Endothelial cell (in vitro differentiated cells): ENCODE results near the gene ASIC1. TPM values are rescaled to one million over a fixed set of nuclear protein-coding genes. Genes with fewer than 3 reads are reported as not detected.
A peak's percentile ranks its signal among the peaks of the same experiment; 100 is the strongest.

Source experiments
- DNase-seq: peaks from one replicate; pipeline ENCODE4 v3.0.0; 2021; ENCODE audit warnings: low spot score
- H3K27ac Mint-ChIP-seq: one replicate; pipeline ENCODE4 v1.8.0; 2021; ENCODE audit warnings: mixed read lengths, inconsistent platforms; ENCODE audit not compliant: unreplicated experiment
- H3K27me3 Mint-ChIP-seq: one replicate; pipeline ENCODE4 v1.8.0; 2021; ENCODE audit warnings: mild to moderate bottlenecking, moderate library complexity, mixed read lengths, inconsistent platforms; ENCODE audit not compliant: unreplicated experiment
- H3K36me3 Mint-ChIP-seq: one replicate; pipeline ENCODE4 v1.8.0; 2021; ENCODE audit warnings: mild to moderate bottlenecking, low read depth, mixed read lengths, inconsistent platforms; ENCODE audit not compliant: unreplicated experiment
- H3K4me1 Mint-ChIP-seq: one replicate; pipeline ENCODE4 v1.8.0; 2021; ENCODE audit warnings: mild to moderate bottlenecking, mixed read lengths, inconsistent platforms; ENCODE audit not compliant: unreplicated experiment
- H3K4me3 Mint-ChIP-seq: one replicate; pipeline ENCODE4 v1.8.0; 2021; ENCODE audit warnings: mild to moderate bottlenecking, mixed read lengths, inconsistent platforms; ENCODE audit not compliant: unreplicated experiment
- H3K9me3 Mint-ChIP-seq: one replicate; pipeline ENCODE4 v1.8.0; 2021; ENCODE audit warnings: mixed read lengths, inconsistent platforms; ENCODE audit not compliant: unreplicated experiment
- CTCF ChIP-seq: fragments of 200-600 bp; sonication (generic); IDR thresholded peaks from one replicate; pipeline ENCODE4 v1.5.0; 2021; ENCODE audit warnings: antibody characterized with exemption; ENCODE audit not compliant: unreplicated experiment
- total RNA-seq: library from RNA; stranded (reverse); fragmentation: NEBNext Ultra II Directional; extraction: Animal tissue kit (Norgen Biotek cat#: 25700); gene quantifications from one replicate; pipeline ENCODE4 v1.2.1, GENCODE V29; 2021; ENCODE audit not compliant: unreplicated experiment

Gene ASIC1
- total RNA-seq, 1 donor from 2014 or later: 1.9 TPM

- Mint-ChIP-seq H3K4me1 (peaks cover 12% of the 10 kb centered on the region), H3K4me3 (peak overlapping the region; percentile 30), H3K27ac (no peak overlapping the region), H3K36me3 (peaks cover 11% of the 10 kb centered on the region), H3K9me3 (no peaks in the 10 kb centered on the region), H3K27me3 (peaks cover 1% of the 10 kb centered on the region)
- DNase-seq: peak; percentile 46
- TF ChIP-seq CTCF: peak; percentile 70
Measured at GRCh38 chr12:50088577-50089335, 31.4 kb downstream of the ASIC1 start.

DNA sequence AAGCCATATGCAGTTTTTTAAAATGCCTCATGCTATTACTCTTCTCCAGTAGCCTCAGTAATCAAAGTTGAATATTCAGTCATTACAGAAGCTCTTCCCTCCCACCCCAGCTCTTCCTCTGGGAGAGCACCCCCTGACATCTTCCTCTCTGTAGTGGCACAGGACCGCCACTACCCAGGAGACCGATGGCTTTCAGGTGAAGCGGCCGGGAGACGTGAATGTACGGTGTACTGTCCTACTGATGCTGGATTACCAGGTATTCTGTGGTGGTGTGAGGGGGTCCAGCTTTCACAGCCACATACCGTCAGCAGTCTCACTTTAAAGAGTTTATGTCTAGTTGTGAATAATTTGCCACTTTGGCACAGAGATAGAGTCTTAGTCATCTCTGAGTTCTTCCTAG is 32.3 kb downstream of the ASIC1 start:
- H3K27ac Mint-ChIP-seq: no peak overlapping the region
- H3K9me3 Mint-ChIP-seq: no peaks in the 10 kb centered on the region
- no peak for TF ChIP-seq CTCF
- DNase-seq: no peak
- peaks cover 11% of the 10 kb centered on the region for H3K36me3 Mint-ChIP-seq
- H3K4me1 Mint-ChIP-seq: peaks cover 10% of the 10 kb centered on the region
- H3K4me3 Mint-ChIP-seq: no peak overlapping the region
- H3K27me3 Mint-ChIP-seq: peaks cover 1% of the 10 kb centered on the region

DNA sequence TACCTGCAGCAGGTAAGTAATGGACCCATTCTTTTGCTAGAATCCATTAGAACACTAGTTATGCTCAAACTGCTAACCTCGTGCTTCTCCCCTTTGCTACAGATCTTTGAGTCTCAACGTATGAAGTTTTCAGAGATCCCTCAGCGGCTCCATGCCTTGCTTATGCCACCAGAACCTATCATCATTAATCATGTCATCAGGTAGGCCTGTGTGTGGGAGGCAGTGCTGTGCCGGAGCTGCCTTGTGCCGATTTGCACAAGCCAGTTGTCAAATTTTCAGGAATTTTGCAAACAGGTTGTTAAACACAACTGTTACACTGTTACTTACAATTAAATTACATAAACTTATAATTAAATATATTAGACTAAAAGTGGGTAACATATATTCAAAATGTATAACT is 33.0 kb downstream of the ASIC1 start:
- DNase-seq: no peak
- Mint-ChIP-seq H3K4me3 (no peak overlapping the region), H3K4me1 (peaks cover 10% of the 10 kb centered on the region), H3K27me3 (peaks cover 1% of the 10 kb centered on the region), H3K36me3 (peaks cover 15% of the 10 kb centered on the region), H3K27ac (no peak overlapping the region), H3K9me3 (no peaks in the 10 kb centered on the region)
- TF ChIP-seq CTCF: no peak

DNA sequence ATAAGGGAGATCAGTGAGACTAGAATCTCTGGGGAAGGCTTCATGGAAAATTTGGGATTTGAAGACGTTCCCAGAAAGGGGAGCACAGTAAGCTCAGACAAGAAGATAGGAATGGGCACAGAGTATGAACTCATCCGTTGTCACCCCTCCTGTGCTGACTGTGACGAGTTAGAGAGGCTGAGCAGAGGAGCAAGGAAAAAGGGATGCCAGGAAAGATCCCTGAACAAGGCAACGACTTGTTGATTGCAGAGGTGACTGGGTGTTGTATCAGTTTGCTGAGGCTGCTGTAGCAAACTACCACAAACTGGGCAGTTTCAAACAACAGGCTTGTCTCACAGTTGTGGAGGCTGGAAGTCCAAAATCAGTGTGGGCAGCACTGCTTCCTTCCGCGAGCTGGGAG is 40.6 kb downstream of the ASIC1 start:
- DNase-seq: no peak
- H3K27ac Mint-ChIP-seq: no peak overlapping the region
- H3K27me3 Mint-ChIP-seq: peaks cover 2% of the 10 kb centered on the region
- peaks cover 52% of the 10 kb centered on the region for H3K36me3 Mint-ChIP-seq
- TF ChIP-seq CTCF: no peak
- no peaks in the 10 kb centered on the region for H3K4me1 Mint-ChIP-seq
- H3K9me3 Mint-ChIP-seq: no peaks in the 10 kb centered on the region
- peak overlapping the region; percentile 22 for H3K4me3 Mint-ChIP-seq

DNA sequence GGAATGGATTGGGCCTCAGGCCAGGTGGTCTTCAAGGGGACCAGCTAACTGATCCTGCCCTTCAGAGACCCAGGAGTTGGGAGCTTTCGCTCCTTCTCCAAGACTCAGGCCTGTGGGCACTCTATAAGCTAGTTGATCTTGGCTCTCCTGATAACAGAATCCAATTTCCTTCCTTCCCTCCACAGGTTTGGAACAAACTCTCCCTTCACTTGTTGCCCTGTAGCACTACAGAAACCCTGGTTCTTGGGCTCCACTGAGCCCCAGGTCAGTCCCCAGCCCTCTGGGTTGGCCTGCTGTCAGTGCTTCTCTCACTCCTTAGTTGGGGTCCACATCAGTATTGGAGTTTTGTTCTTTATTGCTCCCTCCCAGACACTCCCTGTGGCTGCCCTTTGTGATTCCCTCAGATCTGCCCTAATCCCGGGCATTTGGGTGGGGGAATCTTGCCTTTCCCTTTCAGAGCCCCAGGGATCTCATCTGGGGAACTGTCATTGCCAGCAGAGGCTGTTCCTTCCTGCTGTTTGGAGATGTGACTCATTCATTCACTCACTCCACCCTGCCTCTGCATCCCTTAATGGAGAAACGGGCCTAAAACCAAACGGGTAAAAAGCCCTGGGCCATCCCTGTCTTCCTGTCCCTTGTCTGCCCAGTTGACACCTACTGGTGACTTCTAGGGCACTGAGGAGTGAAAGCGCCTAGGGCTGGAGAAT is 42.1 kb downstream of the ASIC1 start:
- no peak for DNase-seq
- H3K36me3 Mint-ChIP-seq: peaks cover 55% of the 10 kb centered on the region
- peaks cover 2% of the 10 kb centered on the region for H3K27me3 Mint-ChIP-seq
- no peaks in the 10 kb centered on the region for H3K9me3 Mint-ChIP-seq
- TF ChIP-seq CTCF: no peak
- H3K27ac Mint-ChIP-seq: no peak overlapping the region
- H3K4me1 Mint-ChIP-seq: no peaks in the 10 kb centered on the region
- H3K4me3 Mint-ChIP-seq: peak overlapping the region; percentile 10
